IMR-90 (cell line): ENCODE data around the gene GDPD5. TPM values are rescaled to one million over a fixed set of nuclear protein-coding genes. Genes with fewer than 3 reads are reported as not detected.

Source experiments
- ATAC-seq: fragments of 200-7000 bp; cut with Tn5 transposase; 2 replicates; pipeline ENCODE4 v1.9.1; 2020; ENCODE audit warnings: low read depth, mild to moderate bottlenecking, moderate library complexity
- BruUV-seq: library from RNA; stranded (reverse); fragments of 400-500 nt; replicated peaks from 2 replicates; lab custom pipeline; 2021; lab: Mats Ljungman, UMichigan
- CTCF ChIA-PET: fragments of 300-600 bp; formaldehyde crosslinking; extraction: SDS; loops from one replicate; lab custom pipeline; 2021; ENCODE audit warnings: antibody characterized with exemption; lab: Yijun Ruan, JAX
- POLR2A ChIA-PET: fragments of 300-600 bp; sonication (Branson Sonifier 250); formaldehyde crosslinking; loops from one replicate; lab custom pipeline; 2022; ENCODE audit warnings: antibody characterized with exemption; ENCODE audit not compliant: unreplicated experiment; lab: Charles Lee
- DNase-seq: peaks from one replicate; pipeline ENCODE4 v3.0.0; 2013
- H2AFZ ChIP-seq: replicated peaks from 2 replicates; pipeline ENCODE3; 2013; ENCODE audit warnings: low read length, mild to moderate bottlenecking; ENCODE audit not compliant: poor library complexity
- H2AK5ac ChIP-seq: 2 replicates; pipeline ENCODE4 v1.6.1; 2013; ENCODE audit warnings: low read depth, low read length, inconsistent platforms
- H2AK9ac ChIP-seq: replicated peaks from 2 replicates; pipeline ENCODE3; 2013; ENCODE audit warnings: mild to moderate bottlenecking, low read depth, low read length, moderate library complexity; ENCODE audit not compliant: poor library complexity
- H2BK120ac ChIP-seq: 2 replicates; pipeline ENCODE4 v1.6.1; 2013; ENCODE audit warnings: low read depth, low read length, inconsistent platforms
- H2BK15ac ChIP-seq: 3 replicates; pipeline ENCODE4 v1.6.1; 2013; ENCODE audit warnings: low read depth, low read length, inconsistent platforms
- H2BK20ac ChIP-seq: 2 replicates; pipeline ENCODE4 v1.6.1; 2013; ENCODE audit warnings: low read depth, mild to moderate bottlenecking, inconsistent platforms, low read length, moderate library complexity
- H2BK5ac ChIP-seq: 2 replicates; pipeline ENCODE4 v1.6.1; 2013; ENCODE audit warnings: mild to moderate bottlenecking, low read depth, low read length, inconsistent platforms; ENCODE audit not compliant: poor library complexity, severe bottlenecking
- H3K14ac ChIP-seq: replicated peaks from 2 replicates; pipeline ENCODE4 v1.6.1; 2013; ENCODE audit warnings: low read depth, low read length, inconsistent platforms
- H3K18ac ChIP-seq: 2 replicates; pipeline ENCODE4 v1.6.1; 2013; ENCODE audit warnings: low read depth, low read length, control low read depth
- H3K23ac ChIP-seq: 2 replicates; pipeline ENCODE4 v1.6.1; 2013; ENCODE audit warnings: low read depth, low read length, inconsistent platforms
- H3K27ac ChIP-seq: 2 replicates; pipeline ENCODE4 v1.5.1; 2013; ENCODE audit warnings: mild to moderate bottlenecking, control low read depth, low read length; ENCODE audit not compliant: insufficient read depth
- H3K27me3 ChIP-seq: 2 replicates; pipeline ENCODE4 v1.6.1; 2013; ENCODE audit warnings: low read length; ENCODE audit not compliant: control insufficient read depth, insufficient read depth
- H3K36me3 ChIP-seq: 2 replicates; pipeline ENCODE4 v1.6.1; 2013; ENCODE audit warnings: low read length, mixed read lengths; ENCODE audit not compliant: control insufficient read depth, insufficient read depth
- H3K4ac ChIP-seq: 2 replicates; pipeline ENCODE4 v1.6.1; 2013; ENCODE audit warnings: low read depth, low read length, inconsistent platforms
- H3K4me1 ChIP-seq: 2 replicates; pipeline ENCODE4 v1.6.1; 2013; ENCODE audit warnings: low read length, mixed read lengths; ENCODE audit not compliant: control insufficient read depth, insufficient read depth
- H3K4me2 ChIP-seq: 2 replicates; pipeline ENCODE4 v1.6.1; 2013; ENCODE audit warnings: low read depth, mild to moderate bottlenecking, control low read depth, low read length, moderate library complexity
- H3K4me3 ChIP-seq: 2 replicates; pipeline ENCODE4 v1.5.1; 2013; ENCODE audit warnings: low read depth, mild to moderate bottlenecking, control low read depth, low read length, moderate library complexity; ENCODE audit not compliant: insufficient read depth
- H3K56ac ChIP-seq: 2 replicates; pipeline ENCODE4 v1.6.1; 2013; ENCODE audit warnings: low read length, inconsistent platforms; ENCODE audit not compliant: insufficient read depth; ENCODE audit errors: extremely low read depth
- H3K79me1 ChIP-seq, 2 experiments: 2 replicates each; pipeline ENCODE4 v1.6.1; 2013; ENCODE audit warnings: low read length in 2 of 2, inconsistent platforms in 1 of 2, low read depth in 1 of 2
- H3K9ac ChIP-seq: 2 replicates; pipeline ENCODE4 v1.6.1; 2013; ENCODE audit warnings: low read depth, low read length, control low read depth
- H3K9me1 ChIP-seq: 2 replicates; pipeline ENCODE4 v1.6.1; 2013; ENCODE audit warnings: low read length, inconsistent platforms; ENCODE audit not compliant: insufficient read depth
- H3K9me3 ChIP-seq: 2 replicates; pipeline ENCODE4 v1.6.1; 2013; ENCODE audit warnings: low read length; ENCODE audit not compliant: control insufficient read depth, insufficient read depth
- H4K20me1 ChIP-seq: 2 replicates; pipeline ENCODE4 v1.6.1; 2013; ENCODE audit warnings: low read length, inconsistent platforms; ENCODE audit not compliant: insufficient read depth
- H4K5ac ChIP-seq: 2 replicates; pipeline ENCODE4 v1.6.1; 2013; ENCODE audit warnings: mild to moderate bottlenecking, low read depth, low read length, control low read depth
- H4K8ac ChIP-seq, 2 experiments: 2 replicates each; pipeline ENCODE4 v1.6.1; 2013; ENCODE audit warnings: low read depth in 2 of 2, low read length in 2 of 2, control low read depth in 1 of 2, inconsistent platforms in 1 of 2
- H4K91ac ChIP-seq: 2 replicates; pipeline ENCODE4 v1.6.1; 2013; ENCODE audit warnings: low read depth, low read length, inconsistent platforms; ENCODE audit not compliant: insufficient read depth
- BHLHE40 ChIP-seq: fragments of 150-350 bp; IDR thresholded peaks from 2 replicates; pipeline ENCODE4 v1.6.1; 2016; ENCODE audit warnings: mild to moderate bottlenecking, low read depth, low read length
- CEBPB ChIP-seq: IDR thresholded peaks from 2 replicates; pipeline ENCODE4 v1.6.1; 2012; ENCODE audit warnings: low read depth, low read length, improper control_type of control experiment
- CHD1 ChIP-seq: IDR thresholded peaks from 2 replicates; pipeline ENCODE4 v1.6.1; 2012; ENCODE audit warnings: low read depth, low read length, improper control_type of control experiment
- FOS ChIP-seq: fragments of 150-350 bp; IDR thresholded peaks from 2 replicates; pipeline ENCODE4 v1.6.1; 2016; ENCODE audit warnings: low read depth, low read length
- MAFK ChIP-seq: IDR thresholded peaks from 2 replicates; pipeline ENCODE4 v1.6.1; 2012; ENCODE audit warnings: low read depth, low read length, improper control_type of control experiment
- MAZ ChIP-seq: IDR thresholded peaks from 2 replicates; pipeline ENCODE4 v1.6.1; 2012; ENCODE audit warnings: low read depth, mild to moderate bottlenecking, low read length, improper control_type of control experiment, moderate library complexity, borderline replicate concordance
- MXI1 ChIP-seq: IDR thresholded peaks from 2 replicates; pipeline ENCODE4 v1.6.1; 2012; ENCODE audit warnings: low read depth, mild to moderate bottlenecking, low read length, moderate library complexity, borderline replicate concordance
- NFE2L2 ChIP-seq: fragments of 150-350 bp; IDR thresholded peaks from 2 replicates; pipeline ENCODE4 v1.6.1; 2016; ENCODE audit warnings: low read depth, mild to moderate bottlenecking, low read length
- POLR2A ChIP-seq: IDR thresholded peaks from 2 replicates; pipeline ENCODE4 v1.6.1; 2012; ENCODE audit warnings: mild to moderate bottlenecking, low read depth, low read length
- RAD21 ChIP-seq: IDR thresholded peaks from 2 replicates; pipeline ENCODE4 v1.6.1; 2012; ENCODE audit warnings: low read length, improper control_type of control experiment
- RCOR1 ChIP-seq: IDR thresholded peaks from 2 replicates; pipeline ENCODE4 v1.6.1; 2012; ENCODE audit warnings: mild to moderate bottlenecking, low read length, improper control_type of control experiment; ENCODE audit not compliant: insufficient replicate concordance
- RFX5 ChIP-seq: IDR thresholded peaks from 2 replicates; pipeline ENCODE4 v1.8.0; 2012; ENCODE audit warnings: low read depth, mild to moderate bottlenecking, low read length, moderate library complexity
- SMC3 ChIP-seq: fragments of 150-350 bp; IDR thresholded peaks from 2 replicates; pipeline ENCODE4 v1.6.1; 2016; ENCODE audit warnings: low read depth, mild to moderate bottlenecking, antibody characterized with exemption, low read length, moderate library complexity
- WGBS, 2 experiments: methylation state at CpG; one replicate each; pipeline versions ENCODE4 v1.1.5 to v1.1.7; 2013; ENCODE audit warnings: missing lambda C conversion rate in 2 of 2; ENCODE audit not compliant: insufficient read length in 1 of 2; ENCODE audit errors: extremely low coverage in 2 of 2; 5-methylcytosine and 5-hydroxymethylcytosine counted together
- dilution Hi-C: fragments of 300-500 bp; cut with HindIII; formaldehyde crosslinking; loops from one replicate; pipeline ENCODE4 v1.14.3; 2018; ENCODE audit warnings: low sequenced_read_pairs; ENCODE audit not compliant: unreplicated experiment
- in situ Hi-C: fragments of 300-500 bp; cut with MboI; formaldehyde crosslinking; loops from 3 replicates; pipeline ENCODE4 v1.14.3; 2019; ENCODE audit warnings: low sequenced_read_pairs, inconsistent platforms, mixed read lengths
- intact Hi-C: fragments of 100-400 bp; cut with micrococcal nuclease; formaldehyde crosslinking; loops from 2 replicates; pipeline ENCODE4 v1.10.0; 2022
- polyA plus RNA-seq, 3 experiments: library from polyadenylated mRNA; depleted of rRNA; stranded (reverse); fragments of >200 nt; gene quantifications; 2 replicates each; pipeline ENCODE4 v1.2.3, GENCODE V29; 2012; ENCODE audit warnings: low replicate concordance in 1 of 3
- total RNA-seq: library from RNA; depleted of rRNA; stranded (reverse); fragments of >200 nt; gene quantifications from 2 replicates; pipeline ENCODE4 v1.2.3, GENCODE V29; 2012
- TF ChIP-seq, protein P1 (sequence below): fragments of 150-350 bp; IDR thresholded peaks from 2 replicates; pipeline ENCODE4 v1.6.1; 2016; ENCODE audit warnings: low read depth, mild to moderate bottlenecking, low read length, moderate library complexity, borderline replicate concordance
- TF ChIP-seq, protein P2 (sequence below): fragments of 150-350 bp; IDR thresholded peaks from 2 replicates; pipeline ENCODE4 v1.6.1; 2017; ENCODE audit warnings: mild to moderate bottlenecking, antibody characterized with exemption, low read length, low read depth
- TF ChIP-seq, protein P3 (sequence below): conservative IDR thresholded peaks from 2 replicates; pipeline ENCODE4 v1.5.1; 2012; ENCODE audit warnings: mild to moderate bottlenecking, low read depth, low read length, improper control_type of control experiment

Gene GDPD5
- total and polyA plus RNA-seq, 2 of the 4 experiments (the other 2 are of a cell fraction): 2.0 to 7.9 TPM

DNA sequence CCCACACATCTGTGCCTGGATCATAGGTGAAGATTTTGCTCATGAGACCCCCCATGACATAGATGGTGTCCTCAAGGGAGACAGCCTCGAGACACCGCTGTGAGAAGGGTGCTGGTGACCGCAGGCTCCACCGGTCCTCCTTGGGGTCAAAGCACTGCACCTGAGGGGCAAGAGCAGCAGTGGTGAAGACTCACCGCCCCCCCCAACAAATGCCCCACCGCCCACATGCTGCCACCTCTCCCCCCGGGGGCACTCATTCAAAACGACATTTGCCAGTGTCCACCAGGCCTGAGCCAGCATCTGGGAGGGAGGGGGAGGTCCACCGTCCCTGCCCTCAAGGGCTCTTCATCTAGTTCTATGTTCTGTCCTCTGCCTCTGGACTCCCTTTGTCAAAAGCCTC, 102.0 kb downstream of the GDPD5 start:
- no peak overlapping the region for H3K56ac ChIP-seq
- no peaks in the 10 kb centered on the region for H3K27me3 ChIP-seq
- H2BK20ac ChIP-seq: no peak overlapping the region
- H3K4me2 ChIP-seq: no peak overlapping the region
- H3K36me3 ChIP-seq: peaks cover 17% of the 10 kb centered on the region
- peaks cover 10 to 20% of the 10 kb centered on the region in 2 experiments for H3K79me1 ChIP-seq
- no peak overlapping the region for H4K5ac ChIP-seq
- dilution Hi-C loops: no loop called here
- H3K4me1 ChIP-seq: peaks cover 19% of the 10 kb centered on the region
- CTCF ChIA-PET: no interaction called here
- no peak overlapping the region for H3K4me3 ChIP-seq
- no peak overlapping the region for H3K9ac ChIP-seq
- WGBS, 2 experiments: 100% methylated on average over 4 of the region's 9 CpGs; no CpG with 5 or more reads in 1 of the 2 experiments
- H2BK5ac ChIP-seq: no peak overlapping the region
- BruUV-seq: no TSS peak
- no peak overlapping the region for H3K4ac ChIP-seq
- intact Hi-C loops: no loop called here
- H3K9me1 ChIP-seq: peaks cover 22% of the 10 kb centered on the region
- no peak overlapping the region for H3K14ac ChIP-seq
- no peaks in the 10 kb centered on the region for H4K20me1 ChIP-seq
- in situ Hi-C loops: no loop called here
- no peak overlapping the region for H2AFZ ChIP-seq
- DNase-seq (no peak), ATAC-seq (no peak)
- H2BK120ac ChIP-seq: no peak overlapping the region
- H3K27ac ChIP-seq: no peak overlapping the region
- no peak overlapping the region for H3K23ac ChIP-seq
- no peak overlapping the region for H2AK9ac ChIP-seq
- H4K91ac ChIP-seq: no peak overlapping the region
- H4K8ac ChIP-seq: no peak overlapping the region
- no peak overlapping the region for H3K18ac ChIP-seq
- H2BK15ac ChIP-seq: no peak overlapping the region
- POLR2A ChIA-PET: no interaction called here
- no peak overlapping the region for H2AK5ac ChIP-seq
- no peaks in the 10 kb centered on the region for H3K9me3 ChIP-seq
- TF ChIP-seq MAZ: no peak
- TF ChIP-seq RFX5: no peak
- no peak for TF ChIP-seq FOS
- TF ChIP-seq, protein P1, sequence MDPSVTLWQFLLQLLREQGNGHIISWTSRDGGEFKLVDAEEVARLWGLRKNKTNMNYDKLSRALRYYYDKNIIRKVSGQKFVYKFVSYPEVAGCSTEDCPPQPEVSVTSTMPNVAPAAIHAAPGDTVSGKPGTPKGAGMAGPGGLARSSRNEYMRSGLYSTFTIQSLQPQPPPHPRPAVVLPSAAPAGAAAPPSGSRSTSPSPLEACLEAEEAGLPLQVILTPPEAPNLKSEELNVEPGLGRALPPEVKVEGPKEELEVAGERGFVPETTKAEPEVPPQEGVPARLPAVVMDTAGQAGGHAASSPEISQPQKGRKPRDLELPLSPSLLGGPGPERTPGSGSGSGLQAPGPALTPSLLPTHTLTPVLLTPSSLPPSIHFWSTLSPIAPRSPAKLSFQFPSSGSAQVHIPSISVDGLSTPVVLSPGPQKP: no peak
- no peak for TF ChIP-seq CEBPB
- TF ChIP-seq, protein P2, sequence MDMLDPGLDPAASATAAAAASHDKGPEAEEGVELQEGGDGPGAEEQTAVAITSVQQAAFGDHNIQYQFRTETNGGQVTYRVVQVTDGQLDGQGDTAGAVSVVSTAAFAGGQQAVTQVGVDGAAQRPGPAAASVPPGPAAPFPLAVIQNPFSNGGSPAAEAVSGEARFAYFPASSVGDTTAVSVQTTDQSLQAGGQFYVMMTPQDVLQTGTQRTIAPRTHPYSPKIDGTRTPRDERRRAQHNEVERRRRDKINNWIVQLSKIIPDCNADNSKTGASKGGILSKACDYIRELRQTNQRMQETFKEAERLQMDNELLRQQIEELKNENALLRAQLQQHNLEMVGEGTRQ: no peak
- no peak for TF ChIP-seq BHLHE40
- TF ChIP-seq MXI1: no peak
- TF ChIP-seq CHD1: no peak
- TF ChIP-seq NFE2L2: no peak
- TF ChIP-seq RAD21: no peak
- TF ChIP-seq MAFK: no peak
- TF ChIP-seq, protein P3, sequence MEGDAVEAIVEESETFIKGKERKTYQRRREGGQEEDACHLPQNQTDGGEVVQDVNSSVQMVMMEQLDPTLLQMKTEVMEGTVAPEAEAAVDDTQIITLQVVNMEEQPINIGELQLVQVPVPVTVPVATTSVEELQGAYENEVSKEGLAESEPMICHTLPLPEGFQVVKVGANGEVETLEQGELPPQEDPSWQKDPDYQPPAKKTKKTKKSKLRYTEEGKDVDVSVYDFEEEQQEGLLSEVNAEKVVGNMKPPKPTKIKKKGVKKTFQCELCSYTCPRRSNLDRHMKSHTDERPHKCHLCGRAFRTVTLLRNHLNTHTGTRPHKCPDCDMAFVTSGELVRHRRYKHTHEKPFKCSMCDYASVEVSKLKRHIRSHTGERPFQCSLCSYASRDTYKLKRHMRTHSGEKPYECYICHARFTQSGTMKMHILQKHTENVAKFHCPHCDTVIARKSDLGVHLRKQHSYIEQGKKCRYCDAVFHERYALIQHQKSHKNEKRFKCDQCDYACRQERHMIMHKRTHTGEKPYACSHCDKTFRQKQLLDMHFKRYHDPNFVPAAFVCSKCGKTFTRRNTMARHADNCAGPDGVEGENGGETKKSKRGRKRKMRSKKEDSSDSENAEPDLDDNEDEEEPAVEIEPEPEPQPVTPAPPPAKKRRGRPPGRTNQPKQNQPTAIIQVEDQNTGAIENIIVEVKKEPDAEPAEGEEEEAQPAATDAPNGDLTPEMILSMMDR: no peak
- no peak for TF ChIP-seq POLR2A
- TF ChIP-seq RCOR1: no peak
- TF ChIP-seq SMC3: no peak
